Measurements from ENCODE around the gene ELMO1. TPM values are rescaled to one million over a fixed set of nuclear protein-coding genes. Genes with fewer than 3 reads are reported as not detected.

The ELMO1 gene
- total and polyA plus RNA-seq, 10 of the 15 experiments (the other 5 are each of a cell fraction or from before 2014, with no cell fraction given) = 22.6 to 85.9 (median 56.6) TPM

DNA sequence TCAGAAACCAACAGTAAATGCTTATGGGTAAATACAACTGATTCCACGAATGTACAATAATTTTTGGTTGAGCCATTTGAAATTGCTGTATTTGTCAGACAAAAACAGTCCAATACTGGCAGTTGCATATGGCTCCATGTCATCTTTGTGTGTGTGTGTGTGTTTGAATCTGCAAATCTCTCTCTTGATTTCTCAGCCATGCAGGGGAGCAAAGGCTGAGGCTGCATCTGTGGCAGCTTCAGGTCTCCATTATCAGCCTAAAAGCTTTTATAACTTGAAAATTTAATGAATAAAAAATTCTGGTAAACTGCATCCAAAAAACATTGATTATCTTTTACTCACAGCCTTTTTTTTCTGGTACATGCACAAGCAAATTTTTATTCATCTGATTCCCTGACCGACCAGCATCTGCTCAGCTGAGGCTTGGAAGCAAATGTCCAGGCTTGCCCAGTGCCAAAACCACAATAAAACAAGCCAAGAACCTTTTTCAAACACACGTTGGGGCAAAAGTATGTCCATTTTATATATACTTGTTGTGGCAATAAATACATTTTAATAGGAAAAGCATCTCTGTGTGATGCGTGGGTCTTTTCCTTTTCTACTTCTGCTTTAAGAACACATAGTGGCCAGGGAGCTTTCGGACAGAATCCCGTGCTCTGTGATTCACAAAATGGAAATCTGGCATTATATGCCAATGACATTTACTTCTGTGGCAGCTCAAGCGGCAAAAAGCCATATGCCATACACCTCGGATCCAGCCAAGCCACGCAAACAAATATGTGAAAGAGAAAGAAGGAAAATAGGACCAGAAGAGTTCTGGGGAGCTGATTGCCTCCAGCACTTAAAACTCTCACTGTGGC, 448.8 kb downstream of the ELMO1 start (continued):
- no peak for TF ChIP-seq ZNF207 (IDR thresholded peaks at IDR 0.05; ENCODE audit: borderline replicate concordance)
- TF ChIP-seq ZZZ3 (IDR thresholded peaks at IDR 0.05; ENCODE audit: control insufficient read depth, insufficient read length, low read depth) = no peak
- TF ChIP-seq IKZF1 (conservative IDR thresholded peaks at IDR 0.05) = no peak
- no peak for TF ChIP-seq KLF5 (IDR thresholded peaks at IDR 0.05; ENCODE audit: partially characterized antibody)
- TF ChIP-seq, protein P1, sequence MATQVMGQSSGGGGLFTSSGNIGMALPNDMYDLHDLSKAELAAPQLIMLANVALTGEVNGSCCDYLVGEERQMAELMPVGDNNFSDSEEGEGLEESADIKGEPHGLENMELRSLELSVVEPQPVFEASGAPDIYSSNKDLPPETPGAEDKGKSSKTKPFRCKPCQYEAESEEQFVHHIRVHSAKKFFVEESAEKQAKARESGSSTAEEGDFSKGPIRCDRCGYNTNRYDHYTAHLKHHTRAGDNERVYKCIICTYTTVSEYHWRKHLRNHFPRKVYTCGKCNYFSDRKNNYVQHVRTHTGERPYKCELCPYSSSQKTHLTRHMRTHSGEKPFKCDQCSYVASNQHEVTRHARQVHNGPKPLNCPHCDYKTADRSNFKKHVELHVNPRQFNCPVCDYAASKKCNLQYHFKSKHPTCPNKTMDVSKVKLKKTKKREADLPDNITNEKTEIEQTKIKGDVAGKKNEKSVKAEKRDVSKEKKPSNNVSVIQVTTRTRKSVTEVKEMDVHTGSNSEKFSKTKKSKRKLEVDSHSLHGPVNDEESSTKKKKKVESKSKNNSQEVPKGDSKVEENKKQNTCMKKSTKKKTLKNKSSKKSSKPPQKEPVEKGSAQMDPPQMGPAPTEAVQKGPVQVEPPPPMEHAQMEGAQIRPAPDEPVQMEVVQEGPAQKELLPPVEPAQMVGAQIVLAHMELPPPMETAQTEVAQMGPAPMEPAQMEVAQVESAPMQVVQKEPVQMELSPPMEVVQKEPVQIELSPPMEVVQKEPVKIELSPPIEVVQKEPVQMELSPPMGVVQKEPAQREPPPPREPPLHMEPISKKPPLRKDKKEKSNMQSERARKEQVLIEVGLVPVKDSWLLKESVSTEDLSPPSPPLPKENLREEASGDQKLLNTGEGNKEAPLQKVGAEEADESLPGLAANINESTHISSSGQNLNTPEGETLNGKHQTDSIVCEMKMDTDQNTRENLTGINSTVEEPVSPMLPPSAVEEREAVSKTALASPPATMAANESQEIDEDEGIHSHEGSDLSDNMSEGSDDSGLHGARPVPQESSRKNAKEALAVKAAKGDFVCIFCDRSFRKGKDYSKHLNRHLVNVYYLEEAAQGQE (IDR thresholded peaks at IDR 0.05; ENCODE audit: low read depth, low read length) = no peak
- no peak for TF ChIP-seq ATF7 (IDR thresholded peaks at IDR 0.05; ENCODE audit: low read depth)
- no peak for TF ChIP-seq EED (IDR thresholded peaks at IDR 0.05; ENCODE audit: low read depth)

DNA sequence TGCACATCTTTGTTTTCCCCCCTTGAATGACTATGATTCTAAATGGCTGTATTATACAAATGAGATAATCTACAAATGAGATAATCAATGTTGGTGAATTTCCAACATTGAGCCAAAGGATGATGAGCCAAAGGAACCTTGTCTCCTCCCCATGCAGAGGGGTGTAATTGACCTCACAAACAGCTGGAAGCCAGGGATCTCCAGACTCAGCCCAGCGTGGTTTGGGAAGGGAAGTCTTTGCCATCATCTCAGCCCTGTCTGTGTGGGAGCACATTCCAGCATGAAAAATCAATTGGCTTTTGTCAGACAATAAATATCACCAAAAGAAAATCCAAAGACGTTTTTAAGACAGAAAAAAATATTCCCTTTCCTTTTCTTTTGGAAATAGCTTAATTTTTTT, 452.9 kb downstream of the ELMO1 start:
- 86% methylated on average over 2 of the region's 2 CpGs for WGBS (ENCODE audit: insufficient coverage, insufficient replicate concordance, low lambda C conversion rate, missing lambda C conversion rate)
- intact Hi-C loops (cut with micrococcal nuclease; ENCODE audit: unreplicated experiment) = no loop called here
- Histone ChIP-seq H3K4me3 (no peak overlapping the region), H3K27ac (ENCODE audit: control insufficient read depth, insufficient read depth) (no peak overlapping the region), H3K4me1 (ENCODE audit: control insufficient read depth, insufficient read depth, low read length) (no peaks in the 10 kb centered on the region), H3K4me2 (ENCODE audit: control insufficient read depth, insufficient read depth) (no peak overlapping the region), H3K9ac (ENCODE audit: control insufficient read depth, insufficient read depth, low read length) (no peak overlapping the region), H3K9me3 (replicated peaks; ENCODE audit: control insufficient read depth, insufficient read depth, low read length) (no peaks in the 10 kb centered on the region), H3K79me2 (ENCODE audit: control insufficient read depth, insufficient read depth, low read length) (no peaks in the 10 kb centered on the region), H2AFZ (ENCODE audit: control insufficient read depth, low read depth, low read length) (no peak overlapping the region), H4K20me1 (ENCODE audit: control insufficient read depth, insufficient read depth) (no peaks in the 10 kb centered on the region), H3K36me3 (ENCODE audit: control insufficient read depth in 2 of 2, insufficient read depth in 2 of 2, low read length in 1 of 2) (no peaks in the 10 kb centered on the region), H3K27me3 (replicated peaks in 1 of 2; ENCODE audit: control insufficient read depth in 2 of 2, insufficient read depth in 2 of 2, low read length in 1 of 2) (no peaks in the 10 kb centered on the region)
- no peak for FAIRE-seq
- RAD21 ChIA-PET (ENCODE audit: unreplicated experiment) = no interaction called here
- CTCF ChIA-PET = interaction anchor here (0.9 to 4.7 kb wide), 5 partner anchors 8 to 16 kb away, joined by 3 to 30 read pairs (median 8); no protein-coding TSS in a partner anchor
- ATAC-seq = no peak
- POLR2A ChIA-PET = interaction anchor here (1.9 kb wide), 1 partner anchor 14 kb away, joined by 6 read pairs; no protein-coding TSS in a partner anchor
- in situ Hi-C loops (cut with MboI) = no loop called here
- no peak for DNase-seq (ENCODE audit: low read depth, low spot score)
- SMC1A ChIA-PET (ENCODE audit: uncharacterized antibody, unreplicated experiment) = interaction anchor here (0.8 to 3.1 kb wide), 5 partner anchors 10 to 29 kb away, joined by 3 to 15 read pairs (median 3); no protein-coding TSS in a partner anchor
- BruUV-seq (replicated peaks) = no TSS peak
- no peak for TF ChIP-seq SRF (IDR thresholded peaks at IDR 0.05; ENCODE audit: low read depth in 2 of 2, low read length in 2 of 2)
- TF ChIP-seq PAX5 (IDR thresholded peaks at IDR 0.05; ENCODE audit: borderline replicate concordance, low read depth, low read length) = no peak
- TF ChIP-seq, protein P1 (IDR thresholded peaks at IDR 0.05; ENCODE audit: low read depth, low read length) = no peak
- TF ChIP-seq IRF4 (IDR thresholded peaks at IDR 0.05; ENCODE audit: low read depth, low read length) = no peak
- no peak for TF ChIP-seq SIN3A (IDR thresholded peaks at IDR 0.05; ENCODE audit: low read depth, low read length)
- TF ChIP-seq, protein P2, sequence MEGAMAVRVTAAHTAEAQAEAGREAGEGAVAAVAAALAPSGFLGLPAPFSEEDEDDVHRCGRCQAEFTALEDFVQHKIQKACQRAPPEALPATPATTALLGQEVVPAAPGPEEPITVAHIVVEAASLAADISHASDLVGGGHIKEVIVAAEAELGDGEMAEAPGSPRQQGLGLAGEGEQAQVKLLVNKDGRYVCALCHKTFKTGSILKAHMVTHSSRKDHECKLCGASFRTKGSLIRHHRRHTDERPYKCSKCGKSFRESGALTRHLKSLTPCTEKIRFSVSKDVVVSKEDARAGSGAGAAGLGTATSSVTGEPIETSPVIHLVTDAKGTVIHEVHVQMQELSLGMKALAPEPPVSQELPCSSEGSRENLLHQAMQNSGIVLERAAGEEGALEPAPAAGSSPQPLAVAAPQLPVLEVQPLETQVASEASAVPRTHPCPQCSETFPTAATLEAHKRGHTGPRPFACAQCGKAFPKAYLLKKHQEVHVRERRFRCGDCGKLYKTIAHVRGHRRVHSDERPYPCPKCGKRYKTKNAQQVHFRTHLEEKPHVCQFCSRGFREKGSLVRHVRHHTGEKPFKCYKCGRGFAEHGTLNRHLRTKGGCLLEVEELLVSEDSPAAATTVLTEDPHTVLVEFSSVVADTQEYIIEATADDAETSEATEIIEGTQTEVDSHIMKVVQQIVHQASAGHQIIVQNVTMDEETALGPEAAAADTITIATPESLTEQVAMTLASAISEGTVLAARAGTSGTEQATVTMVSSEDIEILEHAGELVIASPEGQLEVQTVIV (IDR thresholded peaks at IDR 0.05; ENCODE audit: borderline replicate concordance, partially characterized antibody) = no peak

All from GM12878 (cell line).